Activated T-helper 1 cell treated with anti-CD3 and anti-CD28 coated beads, Interleukin-12 subunit alpha, Interleukin-12 subunit beta, Interleukin-2, Interleukin-4 antibody, amounts not matched to agents 30 ng/mL and 10 ng/mL and 1 ng/mL, durations not matched to agents 14 hours and 24 hours and 36 hours (primary cell): Measurements from ENCODE around the gene PLEKHA7. TPM values are rescaled to one million over a fixed set of nuclear protein-coding genes. Genes with fewer than 3 reads are reported as not detected.
"Not testable (repeated sequence)": the region's sequence is repeated elsewhere in the genome, so short reads cannot be mapped to it uniquely, and the experiment has no call there.

ENCODE experiments used
- DNase-seq: peaks from one replicate; pipeline ENCODE4 v3.0.0; 2021; ENCODE audit warnings: low spot score
- H3K27ac Mint-ChIP-seq: one replicate; pipeline ENCODE4 v1.8.0; 2021; ENCODE audit warnings: mild to moderate bottlenecking, mixed read lengths
- H3K27me3 Mint-ChIP-seq: one replicate; pipeline ENCODE4 v1.8.0; 2022; ENCODE audit warnings: mild to moderate bottlenecking, moderate library complexity, mixed read lengths; ENCODE audit not compliant: insufficient read depth
- H3K36me3 Mint-ChIP-seq: one replicate; pipeline ENCODE4 v1.8.0; 2021; ENCODE audit warnings: low read depth, mixed read lengths
- H3K4me1 Mint-ChIP-seq: one replicate; pipeline ENCODE4 v1.8.0; 2021; ENCODE audit warnings: low read depth, mixed read lengths
- H3K4me3 Mint-ChIP-seq: one replicate; pipeline ENCODE4 v1.8.0; 2021; ENCODE audit warnings: mild to moderate bottlenecking, moderate library complexity, mixed read lengths
- H3K9me3 Mint-ChIP-seq: one replicate; pipeline ENCODE4 v1.8.0; 2021; ENCODE audit warnings: mixed read lengths
- intact Hi-C: fragments of 100-400 bp; cut with micrococcal nuclease; formaldehyde crosslinking; loops from one replicate; pipeline ENCODE4 v1.15.1; 2024
- total RNA-seq: library from RNA; stranded (reverse); gene quantifications from 2 replicates; pipeline ENCODE4 v1.2.3, GENCODE V29; 2022

The PLEKHA7 gene
- total RNA-seq, 1 donor from 2014 or later = 10.3 TPM

- no peaks in the 10 kb centered on the region for H3K9me3 Mint-ChIP-seq
- H3K27me3 Mint-ChIP-seq = peaks cover 9% of the 10 kb centered on the region
- no peak overlapping the region for H3K27ac Mint-ChIP-seq
- no peak overlapping the region for H3K4me3 Mint-ChIP-seq
- DNase-seq = no peak
- H3K36me3 Mint-ChIP-seq = no peaks in the 10 kb centered on the region
- H3K4me1 Mint-ChIP-seq = no peaks in the 10 kb centered on the region
- intact Hi-C loops = no loop called here
Observed at GRCh38 chr11:17002543-17002942, 11.7 kb downstream of the PLEKHA7 start.

- Mint-ChIP-seq H3K4me1 (no peaks in the 10 kb centered on the region), H3K36me3 (no peaks in the 10 kb centered on the region), H3K9me3 (no peaks in the 10 kb centered on the region), H3K27ac (no peak overlapping the region), H3K27me3 (peaks cover 9% of the 10 kb centered on the region), H3K4me3 (no peak overlapping the region)
- no peak for DNase-seq
- intact Hi-C loops = no loop called here
Observed at GRCh38 chr11:17001806-17002205, 12.4 kb downstream of the PLEKHA7 start.

- Mint-ChIP-seq H3K27me3 (peaks cover 9% of the 10 kb centered on the region), H3K36me3 (no peaks in the 10 kb centered on the region), H3K9me3 (no peaks in the 10 kb centered on the region), H3K4me3 (no peak overlapping the region), H3K27ac (no peak overlapping the region), H3K4me1 (no peaks in the 10 kb centered on the region)
- intact Hi-C loops = no loop called here
- no peak for DNase-seq
Observed at GRCh38 chr11:17000987-17001386, 13.2 kb downstream of the PLEKHA7 start.

- H3K27me3 Mint-ChIP-seq, intact Hi-C loops: not testable (repeated sequence)
Observed at GRCh38 chr11:17000253-17000652, 14.0 kb downstream of the PLEKHA7 start.

GRCh38 chr11:16999116-16999515, 15.1 kb downstream of the PLEKHA7 start:
- no peak for DNase-seq
- peaks cover 9% of the 10 kb centered on the region for H3K27me3 Mint-ChIP-seq
- no peaks in the 10 kb centered on the region for H3K4me1 Mint-ChIP-seq
- no peak overlapping the region for H3K4me3 Mint-ChIP-seq
- intact Hi-C loops = no loop called here
- no peaks in the 10 kb centered on the region for H3K36me3 Mint-ChIP-seq
- H3K27ac Mint-ChIP-seq = no peak overlapping the region
- no peaks in the 10 kb centered on the region for H3K9me3 Mint-ChIP-seq

More at GRCh38 chr11:17000253-17000652, 14.0 kb downstream of the PLEKHA7 start:
- not testable (repeated sequence) for DNase-seq, H3K9me3 Mint-ChIP-seq, H3K4me3 Mint-ChIP-seq, H3K4me1 Mint-ChIP-seq, H3K27ac Mint-ChIP-seq, H3K36me3 Mint-ChIP-seq

GRCh38 chr11:16997624-16998023, 16.6 kb downstream of the PLEKHA7 start:
- Mint-ChIP-seq H3K4me1 (no peaks in the 10 kb centered on the region), H3K36me3 (no peaks in the 10 kb centered on the region), H3K27ac (no peak overlapping the region), H3K4me3 (no peak overlapping the region), H3K9me3 (no peaks in the 10 kb centered on the region), H3K27me3 (peaks cover 8% of the 10 kb centered on the region)
- no peak for DNase-seq
- intact Hi-C loops = no loop called here

- H3K9me3 Mint-ChIP-seq = no peaks in the 10 kb centered on the region
Observed at GRCh38 chr11:16993495-16993894, 20.7 kb downstream of the PLEKHA7 start.

GRCh38 chr11:16992846-16993245, 21.4 kb downstream of the PLEKHA7 start:
- no peak for DNase-seq
- Mint-ChIP-seq H3K4me1 (peaks cover 10% of the 10 kb centered on the region), H3K9me3 (no peaks in the 10 kb centered on the region), H3K4me3 (no peak overlapping the region), H3K27me3 (no peaks in the 10 kb centered on the region), H3K36me3 (no peaks in the 10 kb centered on the region), H3K27ac (no peak overlapping the region)
- intact Hi-C loops = no loop called here

More at GRCh38 chr11:16993495-16993894, 20.7 kb downstream of the PLEKHA7 start:
- Mint-ChIP-seq H3K4me3 (no peak overlapping the region), H3K27ac (no peak overlapping the region), H3K4me1 (peaks cover 9% of the 10 kb centered on the region), H3K36me3 (no peaks in the 10 kb centered on the region), H3K27me3 (peaks cover 4% of the 10 kb centered on the region)
- intact Hi-C loops = no loop called here
- DNase-seq = no peak

- no peaks in the 10 kb centered on the region for H3K27me3 Mint-ChIP-seq
- no peak overlapping the region for H3K27ac Mint-ChIP-seq
- peaks cover 29% of the 10 kb centered on the region for H3K4me1 Mint-ChIP-seq
- H3K4me3 Mint-ChIP-seq = no peak overlapping the region
- no peak for DNase-seq
- no peaks in the 10 kb centered on the region for H3K36me3 Mint-ChIP-seq
- H3K9me3 Mint-ChIP-seq = no peaks in the 10 kb centered on the region
- intact Hi-C loops = loop anchor here (5.0 kb wide), 1 partner anchor 87 kb away; no protein-coding TSS in a partner anchor
Observed at GRCh38 chr11:16989554-16989953, 24.7 kb downstream of the PLEKHA7 start.

- Mint-ChIP-seq H3K9me3 (no peaks in the 10 kb centered on the region), H3K27me3 (peaks cover 2% of the 10 kb centered on the region), H3K36me3 (no peaks in the 10 kb centered on the region), H3K4me1 (peaks cover 29% of the 10 kb centered on the region), H3K4me3 (no peak overlapping the region), H3K27ac (no peak overlapping the region)
- DNase-seq = no peak
- intact Hi-C loops = loop anchor here (2.0 to 5.0 kb wide), 2 partner anchors 28 to 85 kb away; partner anchors contain the start of gene PLEKHA7
Observed at GRCh38 chr11:16987205-16987568, 27.0 kb downstream of the PLEKHA7 start.

- peak; percentile 37 for DNase-seq
- Mint-ChIP-seq H3K9me3 (no peaks in the 10 kb centered on the region), H3K36me3 (no peaks in the 10 kb centered on the region), H3K4me1 (peaks cover 29% of the 10 kb centered on the region), H3K27ac (peak overlapping the region; percentile 8), H3K4me3 (no peak overlapping the region), H3K27me3 (peaks cover 2% of the 10 kb centered on the region)
- intact Hi-C loops = loop anchor here (1.0 to 5.0 kb wide), 3 partner anchors 28 to 91 kb away; partner anchors contain the start of genes PLEKHA7 and RPS13
Observed at GRCh38 chr11:16986434-16987204, 27.6 kb downstream of the PLEKHA7 start.

- H3K4me3 Mint-ChIP-seq = no peak overlapping the region
- H3K4me1 Mint-ChIP-seq = peaks cover 29% of the 10 kb centered on the region
- intact Hi-C loops = loop anchor here (5.0 kb wide), 1 partner anchor 83 kb away; no protein-coding TSS in a partner anchor
- peaks cover 3% of the 10 kb centered on the region for H3K27me3 Mint-ChIP-seq
- DNase-seq = no peak
- H3K27ac Mint-ChIP-seq = no peak overlapping the region
- no peaks in the 10 kb centered on the region for H3K9me3 Mint-ChIP-seq
- no peaks in the 10 kb centered on the region for H3K36me3 Mint-ChIP-seq
Observed at GRCh38 chr11:16985297-16985696, 28.9 kb downstream of the PLEKHA7 start.

GRCh38 chr11:16984229-16984628, 30.0 kb downstream of the PLEKHA7 start:
- Mint-ChIP-seq H3K36me3 (no peaks in the 10 kb centered on the region), H3K4me3 (no peak overlapping the region), H3K27me3 (peaks cover 3% of the 10 kb centered on the region), H3K9me3 (no peaks in the 10 kb centered on the region), H3K27ac (no peak overlapping the region), H3K4me1 (peaks cover 24% of the 10 kb centered on the region)
- intact Hi-C loops = no loop called here
- no peak for DNase-seq
